Stomach (tissue), 4 donors: ENCODE data around the gene LRP1B.

Experiments
- EP300 ChIP-seq: sonication (generic); formaldehyde crosslinking; IDR thresholded peaks from one replicate; pipeline ENCODE4 v1.6.1; 2017; ENCODE audit warnings: antibody characterized with exemption
- POLR2A ChIP-seq, 4 donors: fragments of 450-650 bp; IDR thresholded peaks; one replicate each; pipeline ENCODE4 v1.6.1; 2016; ENCODE audit warnings: antibody characterized with exemption in 4 of 4, control low read depth in 2 of 4, mild to moderate bottlenecking in 1 of 4, moderate library complexity in 1 of 4
- TF ChIP-seq, protein P1 (sequence below), 7 experiments: fragments of 450-650 bp in 4 of 7; fragments of 200-600 bp in 3 of 7; sonication (generic) in 3 of 7; IDR thresholded peaks; one replicate each; pipeline ENCODE4 v1.5.1; 2016 to 2019; ENCODE audit warnings: antibody characterized with exemption in 7 of 7, control low read depth in 2 of 7, mild to moderate bottlenecking in 1 of 7

DNA sequence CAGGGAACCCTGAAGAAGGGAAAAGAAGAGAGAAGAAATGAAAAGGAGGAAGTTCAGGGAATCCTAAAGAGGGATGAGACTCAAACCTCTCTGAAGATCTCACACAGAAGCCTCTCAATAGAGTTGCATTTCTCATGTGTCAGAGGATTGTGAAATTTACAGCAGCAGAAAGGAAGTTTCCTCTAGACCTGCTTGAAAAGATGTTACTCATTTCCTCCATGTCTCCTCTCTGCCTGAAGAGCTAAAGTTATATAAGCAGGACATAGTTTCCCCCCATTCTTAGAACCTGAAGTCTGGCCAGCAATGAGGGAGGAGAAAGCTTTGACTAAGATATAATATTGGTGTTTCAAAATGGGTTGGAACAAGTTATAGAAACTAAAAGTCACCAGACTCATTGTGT lies 1155.6 kb downstream of the LRP1B start:
- TF ChIP-seq, protein P1, sequence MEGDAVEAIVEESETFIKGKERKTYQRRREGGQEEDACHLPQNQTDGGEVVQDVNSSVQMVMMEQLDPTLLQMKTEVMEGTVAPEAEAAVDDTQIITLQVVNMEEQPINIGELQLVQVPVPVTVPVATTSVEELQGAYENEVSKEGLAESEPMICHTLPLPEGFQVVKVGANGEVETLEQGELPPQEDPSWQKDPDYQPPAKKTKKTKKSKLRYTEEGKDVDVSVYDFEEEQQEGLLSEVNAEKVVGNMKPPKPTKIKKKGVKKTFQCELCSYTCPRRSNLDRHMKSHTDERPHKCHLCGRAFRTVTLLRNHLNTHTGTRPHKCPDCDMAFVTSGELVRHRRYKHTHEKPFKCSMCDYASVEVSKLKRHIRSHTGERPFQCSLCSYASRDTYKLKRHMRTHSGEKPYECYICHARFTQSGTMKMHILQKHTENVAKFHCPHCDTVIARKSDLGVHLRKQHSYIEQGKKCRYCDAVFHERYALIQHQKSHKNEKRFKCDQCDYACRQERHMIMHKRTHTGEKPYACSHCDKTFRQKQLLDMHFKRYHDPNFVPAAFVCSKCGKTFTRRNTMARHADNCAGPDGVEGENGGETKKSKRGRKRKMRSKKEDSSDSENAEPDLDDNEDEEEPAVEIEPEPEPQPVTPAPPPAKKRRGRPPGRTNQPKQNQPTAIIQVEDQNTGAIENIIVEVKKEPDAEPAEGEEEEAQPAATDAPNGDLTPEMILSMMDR (IDR thresholded peaks at IDR 0.05) = no peak
- TF ChIP-seq EP300 (no peak), POLR2A (IDR thresholded peaks at IDR 0.05) (no peak)
